Suprapubic skin (tissue), 4 donors: Measurements from ENCODE around the gene CHSY1. TPM values are rescaled to one million over a fixed set of nuclear protein-coding genes. Genes with fewer than 3 reads are reported as not detected.
"Not testable (repeated sequence)": the region's sequence is repeated elsewhere in the genome, so short reads cannot be mapped to it uniquely, and the experiment has no call there.

ENCODE experiments used
- DNase-seq, 2 donors: peaks; one replicate each; pipeline ENCODE4 v3.0.0-alpha.2; 2019; ENCODE audit warnings: low spot score in 2 of 2
- H3K27ac ChIP-seq: fragments of 200-600 bp; sonication (generic); one replicate; pipeline ENCODE4 v1.5.1; 2019
- H3K27me3 ChIP-seq: fragments of 200-600 bp; sonication (generic); one replicate; pipeline ENCODE4 v1.5.1; 2019
- H3K36me3 ChIP-seq: fragments of 200-600 bp; sonication (generic); one replicate; pipeline ENCODE4 v1.5.1; 2019
- H3K4me1 ChIP-seq: fragments of 200-600 bp; sonication (generic); one replicate; pipeline ENCODE4 v1.5.1; 2019
- H3K4me3 ChIP-seq: fragments of 200-600 bp; sonication (generic); one replicate; pipeline ENCODE4 v1.5.1; 2019; ENCODE audit warnings: mild to moderate bottlenecking
- H3K9me3 ChIP-seq: fragments of 200-600 bp; sonication (generic); one replicate; pipeline ENCODE4 v1.5.1; 2019
- CTCF ChIP-seq, 2 donors: fragments of 200-600 bp in 1 of 2; fragments of 450-650 bp in 1 of 2; sonication (generic) in 1 of 2; IDR thresholded peaks; one replicate each; pipeline ENCODE4 v1.5.1; 2016 to 2019; ENCODE audit warnings: antibody characterized with exemption in 2 of 2, mild to moderate bottlenecking in 1 of 2, moderate library complexity in 1 of 2
- EP300 ChIP-seq: sonication (generic); formaldehyde crosslinking; IDR thresholded peaks from one replicate; pipeline ENCODE4 v1.6.1; 2017; ENCODE audit warnings: antibody characterized with exemption
- POLR2A ChIP-seq, 2 donors: fragments of 450-650 bp; IDR thresholded peaks; one replicate each; pipeline ENCODE4 v1.6.1; 2017; ENCODE audit warnings: antibody characterized with exemption in 2 of 2, mild to moderate bottlenecking in 2 of 2, moderate library complexity in 2 of 2
- POLR2AphosphoS5 ChIP-seq, 3 donors: sonication (generic); formaldehyde crosslinking; IDR thresholded peaks; one replicate each; pipeline ENCODE4 v1.6.1; 2017; ENCODE audit warnings: antibody characterized with exemption in 3 of 3
- WGBS: methylation state at CpG from one replicate; pipeline ENCODE4 v1.1.5; 2018; 5-methylcytosine and 5-hydroxymethylcytosine counted together
- total RNA-seq, 4 donors: library from RNA; depleted of rRNA; stranded (reverse); fragments of >200 nt; gene quantifications; one replicate each; pipeline ENCODE4 v1.1.0, GENCODE V29; 2016

Gene CHSY1
- total RNA-seq, 4 donors from 2014 or later = 29.7 to 39.6 (median 30.5) TPM

- Histone ChIP-seq H3K4me3 (peak within 1 kb of the TSS; percentile 77), H3K36me3 (peaks cover 3% of the 10 kb centered on the region), H3K4me1 (peaks cover 43% of the 10 kb centered on the region), H3K9me3 (no peaks in the 10 kb centered on the region), H3K27ac (peak within 1 kb of the TSS; percentile 98), H3K27me3 (no peaks in the 10 kb centered on the region)
- peak; percentile 98 for DNase-seq
- whole genome bisulfite sequencing = 0% methylated on average over 16 of the region's 87 CpGs
- TF ChIP-seq CTCF (IDR thresholded peaks at IDR 0.05) (no peak), POLR2AphosphoS5 (IDR thresholded peaks at IDR 0.05) (peak; percentile 66 to 88 (median 75)), POLR2A (IDR thresholded peaks at IDR 0.05) (peak; percentile 76 to 84)
Observed at GRCh38 chr15:101294731-101295606, 43.1 kb upstream of the CHSY1 start, which contains the start of gene SNRPA1. TSS of gene SNRPA1 (minus strand) at chr15:101295248. CDS start at chr15:101295178, 70 bp downstream.

- peaks cover 43% of the 10 kb centered on the region for H3K4me1 ChIP-seq
- TF ChIP-seq POLR2A (IDR thresholded peaks at IDR 0.05) (no peak), CTCF (IDR thresholded peaks at IDR 0.05) (no peak), EP300 (no peak), POLR2AphosphoS5 (IDR thresholded peaks at IDR 0.05) (no peak)
Observed at GRCh38 chr15:101293122-101293521, 41.3 kb upstream of the CHSY1 start.

GRCh38 chr15:101288905-101289513 is 37.2 kb upstream of the CHSY1 start:
- Histone ChIP-seq H3K4me1 (peaks cover 26% of the 10 kb centered on the region), H3K36me3 (peaks cover 52% of the 10 kb centered on the region)

More at GRCh38 chr15:101293122-101293521, 41.3 kb upstream of the CHSY1 start:
- H3K27ac ChIP-seq = no peak overlapping the region
- 69% methylated on average over 10 of the region's 10 CpGs for WGBS
- H3K9me3 ChIP-seq = no peaks in the 10 kb centered on the region
- H3K4me3 ChIP-seq = peak overlapping the region; percentile 77
- no peak for DNase-seq
- H3K36me3 ChIP-seq = peaks cover 13% of the 10 kb centered on the region
- H3K27me3 ChIP-seq = no peaks in the 10 kb centered on the region

GRCh38 chr15:101287342-101287741 is 35.5 kb upstream of the CHSY1 start:
- H3K27me3 ChIP-seq, H3K4me3 ChIP-seq, H3K27ac ChIP-seq, H3K4me1 ChIP-seq, DNase-seq, H3K9me3 ChIP-seq: not testable (repeated sequence)
- H3K36me3 ChIP-seq = peaks cover 68% of the 10 kb centered on the region
- whole genome bisulfite sequencing = over 99% methylated on average over 6 of the region's 6 CpGs

More at GRCh38 chr15:101288905-101289513, 37.2 kb upstream of the CHSY1 start:
- no peaks in the 10 kb centered on the region for H3K27me3 ChIP-seq
- no peak for DNase-seq
- H3K27ac ChIP-seq = no peak overlapping the region
- peak; percentile 36 to 61 for TF ChIP-seq CTCF (IDR thresholded peaks at IDR 0.05)
- no peak for TF ChIP-seq EP300
- H3K9me3 ChIP-seq = no peaks in the 10 kb centered on the region
- WGBS = 68% methylated on average over 8 of the region's 8 CpGs
- H3K4me3 ChIP-seq = no peak overlapping the region

GRCh38 chr15:101286471-101287114 is 34.7 kb upstream of the CHSY1 start:
- H3K36me3 ChIP-seq = peaks cover 76% of the 10 kb centered on the region
- H3K27me3 ChIP-seq = no peaks in the 10 kb centered on the region
- no peaks in the 10 kb centered on the region for H3K9me3 ChIP-seq
- no peak overlapping the region for H3K4me3 ChIP-seq
- WGBS = 93% methylated on average over 9 of the region's 9 CpGs
- no peak for DNase-seq
- TF ChIP-seq CTCF (IDR thresholded peaks at IDR 0.05) (no peak), POLR2AphosphoS5 (IDR thresholded peaks at IDR 0.05) (no peak), POLR2A (IDR thresholded peaks at IDR 0.05) (no peak), EP300 (no peak)
- H3K27ac ChIP-seq = no peak overlapping the region
- peaks cover 2% of the 10 kb centered on the region for H3K4me1 ChIP-seq
